Stomach smooth muscle (tissue), 2 donors: ENCODE data around the gene RGS16.

ENCODE experiments used
- H3K27ac ChIP-seq: one replicate; pipeline ENCODE4 v1.7.0; 2013; ENCODE audit warnings: mild to moderate bottlenecking, low read length, inconsistent platforms
- H3K27me3 ChIP-seq, 2 donors: one replicate each; pipeline ENCODE4 v1.7.0; 2013; ENCODE audit warnings: low read length in 2 of 2; ENCODE audit not compliant: insufficient read depth in 2 of 2, control insufficient read depth in 1 of 2
- H3K36me3 ChIP-seq, 2 donors: one replicate each; pipeline ENCODE4 v1.7.0; 2013; ENCODE audit warnings: low read length in 2 of 2; ENCODE audit not compliant: control insufficient read depth in 2 of 2, insufficient read depth in 2 of 2
- H3K4me1 ChIP-seq: one replicate; pipeline ENCODE4 v1.7.0; 2013; ENCODE audit warnings: low read length; ENCODE audit not compliant: control insufficient read depth, insufficient read depth
- H3K4me3 ChIP-seq, 2 donors: one replicate each; pipeline ENCODE4 v1.7.0; 2013; ENCODE audit warnings: low read length in 2 of 2
- H3K9ac ChIP-seq, 2 donors: one replicate each; pipeline ENCODE4 v1.7.0; 2013; ENCODE audit warnings: low read length in 2 of 2, mild to moderate bottlenecking in 1 of 2
- H3K9me3 ChIP-seq, 2 donors: one replicate each; pipeline ENCODE4 v1.7.0; 2013; ENCODE audit warnings: low read length in 2 of 2; ENCODE audit not compliant: control insufficient read depth in 2 of 2
- donor health status: healthy.
- donor health status: Pancreatic carcinoma.

The RGS16 gene

DNA sequence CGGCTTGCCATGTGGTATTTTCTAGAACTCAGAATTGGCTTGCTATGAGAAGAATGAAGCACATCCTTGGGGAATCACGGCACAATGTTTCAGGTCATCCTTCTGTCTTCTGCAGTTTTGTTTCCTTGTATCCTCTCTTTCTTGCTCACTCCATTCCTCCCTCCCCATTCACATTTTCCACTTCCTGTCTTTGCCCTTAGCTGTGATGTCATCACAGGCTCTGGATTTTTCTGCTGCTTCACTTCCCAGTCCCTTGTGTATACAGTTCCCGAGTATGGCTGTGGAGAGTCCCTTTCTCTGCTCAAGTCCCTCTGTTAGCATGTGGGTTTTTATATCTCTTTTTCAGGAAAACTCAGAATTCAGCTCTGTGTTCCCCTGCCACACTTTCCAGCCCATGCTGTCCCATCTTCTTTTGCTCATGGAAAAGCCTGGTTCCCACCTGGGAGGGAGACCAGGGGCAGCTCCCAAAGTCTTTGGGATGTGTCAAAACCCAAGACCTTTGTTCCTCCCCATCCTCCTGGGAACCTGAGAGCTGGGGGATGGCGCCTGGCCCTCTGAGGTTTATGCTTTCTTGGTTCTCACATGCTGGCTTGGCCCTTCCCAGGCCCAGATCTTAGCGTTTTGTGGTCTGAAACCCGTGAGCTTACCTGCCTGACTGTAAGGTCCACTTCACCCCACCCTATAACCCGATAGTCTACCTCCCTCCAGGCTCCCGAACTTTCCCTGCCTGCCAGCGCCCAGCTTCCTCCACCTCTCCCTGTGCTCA lies 4.8 kb upstream of the RGS16 start:
- H3K9me3 ChIP-seq, result no peaks in the 10 kb centered on the region
- no peaks in the 10 kb centered on the region for H3K27me3 ChIP-seq
- no peaks in the 10 kb centered on the region for H3K36me3 ChIP-seq
- H3K4me3 ChIP-seq, result no peak overlapping the region
- no peak overlapping the region for H3K9ac ChIP-seq
- no peak overlapping the region for H3K27ac ChIP-seq
- peaks cover 9% of the 10 kb centered on the region for H3K4me1 ChIP-seq

- Histone ChIP-seq H3K27ac (no peak overlapping the region), H3K36me3 (no peaks in the 10 kb centered on the region), H3K4me1 (peaks cover 14% of the 10 kb centered on the region), H3K27me3 (no peaks in the 10 kb centered on the region), H3K4me3 (no peak overlapping the region), H3K9me3 (no peaks in the 10 kb centered on the region), H3K9ac (no peak overlapping the region)
Observed at GRCh38 chr1:182608236-182608635, 4.0 kb upstream of the RGS16 start.

GRCh38 chr1:182607566-182607965 lies 3.4 kb upstream of the RGS16 start:
- H3K27ac ChIP-seq, result no peak overlapping the region
- H3K4me1 ChIP-seq, result peaks cover 18% of the 10 kb centered on the region
- no peaks in the 10 kb centered on the region for H3K36me3 ChIP-seq
- H3K9ac ChIP-seq, result no peak overlapping the region
- no peak overlapping the region for H3K4me3 ChIP-seq
- H3K9me3 ChIP-seq, result no peaks in the 10 kb centered on the region
- H3K27me3 ChIP-seq, result no peaks in the 10 kb centered on the region

GRCh38 chr1:182603646-182604174 lies 479 bp downstream of the RGS16 start:
- Histone ChIP-seq H3K27me3 (no peaks in the 10 kb centered on the region), H3K9me3 (no peaks in the 10 kb centered on the region), H3K4me3 (peak overlapping the region; percentile 71 to 82), H3K36me3 (peaks cover 0 to 2% of the 10 kb centered on the region in 2 donors), H3K27ac (peak overlapping the region; percentile 18), H3K4me1 (peaks cover 41% of the 10 kb centered on the region), H3K9ac (peak overlapping the region in 1 of 2 donors; percentile 60)

DNA sequence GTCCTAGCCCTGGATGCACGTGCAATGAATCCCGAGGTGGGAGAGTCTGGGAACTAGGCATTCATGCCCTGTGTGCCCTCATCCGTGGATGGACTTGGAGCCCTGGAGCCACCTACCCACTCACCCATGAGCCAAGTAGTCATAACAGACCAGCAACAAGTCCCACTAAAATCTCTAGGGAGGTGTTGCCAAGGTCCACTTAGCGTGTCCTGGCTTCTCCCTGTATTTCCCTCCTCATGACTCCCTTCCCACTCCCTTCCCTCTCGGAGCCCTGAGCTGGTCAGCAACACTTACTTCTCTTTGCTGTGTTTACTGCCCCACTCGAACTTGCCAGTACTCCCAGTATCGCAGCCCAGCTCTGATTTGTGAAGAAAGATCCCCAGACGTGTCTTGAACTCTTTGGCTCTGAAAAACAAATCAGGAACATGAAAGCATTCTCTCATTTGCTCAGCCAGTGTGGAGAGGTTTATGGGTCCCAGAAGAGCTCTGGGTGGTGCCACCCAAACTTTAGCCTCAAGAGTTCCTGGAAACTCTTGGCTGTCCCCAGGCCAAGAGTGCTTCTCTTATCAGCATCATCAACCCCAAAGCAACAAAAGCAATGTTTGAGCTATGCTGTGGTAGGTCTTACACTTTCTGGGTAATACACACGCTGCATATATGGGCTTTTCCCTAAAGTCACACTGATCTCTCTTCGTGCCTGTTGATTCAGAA lies 1.1 kb downstream of the RGS16 start:
- peaks cover 0 to 2% of the 10 kb centered on the region in 2 donors for H3K36me3 ChIP-seq
- no peak overlapping the region for H3K27ac ChIP-seq
- H3K9me3 ChIP-seq, result no peaks in the 10 kb centered on the region
- H3K4me1 ChIP-seq, result peaks cover 41% of the 10 kb centered on the region
- peak overlapping the region; percentile 71 to 82 for H3K4me3 ChIP-seq
- peak overlapping the region; percentile 0 to 3 for H3K9ac ChIP-seq
- H3K27me3 ChIP-seq, result no peaks in the 10 kb centered on the region

GRCh38 chr1:182601913-182602312 lies 2.3 kb downstream of the RGS16 start:
- Histone ChIP-seq H3K27ac (no peak overlapping the region), H3K27me3 (no peaks in the 10 kb centered on the region), H3K36me3 (peaks cover 0 to 2% of the 10 kb centered on the region in 2 donors), H3K4me3 (peak overlapping the region; percentile 26 to 82), H3K9ac (peak overlapping the region in 1 of 2 donors; percentile 51), H3K9me3 (no peaks in the 10 kb centered on the region), H3K4me1 (peaks cover 41% of the 10 kb centered on the region)

GRCh38 chr1:182601416-182601786 lies 2.8 kb downstream of the RGS16 start:
- Histone ChIP-seq H3K27me3 (no peaks in the 10 kb centered on the region), H3K4me3 (peak overlapping the region; percentile 26 to 29), H3K4me1 (peaks cover 41% of the 10 kb centered on the region), H3K9ac (peak overlapping the region in 1 of 2 donors; percentile 51), H3K9me3 (no peaks in the 10 kb centered on the region), H3K36me3 (peaks cover 0 to 2% of the 10 kb centered on the region in 2 donors), H3K27ac (no peak overlapping the region)

- H3K27me3 ChIP-seq, result no peaks in the 10 kb centered on the region
- H3K4me1 ChIP-seq, result peaks cover 42% of the 10 kb centered on the region
- no peak overlapping the region for H3K9ac ChIP-seq
- H3K36me3 ChIP-seq, result peaks cover 0 to 2% of the 10 kb centered on the region in 2 donors
- H3K4me3 ChIP-seq, result no peak overlapping the region
- no peaks in the 10 kb centered on the region for H3K9me3 ChIP-seq
- no peak overlapping the region for H3K27ac ChIP-seq
Observed at GRCh38 chr1:182600745-182601415, 3.3 kb downstream of the RGS16 start.

DNA sequence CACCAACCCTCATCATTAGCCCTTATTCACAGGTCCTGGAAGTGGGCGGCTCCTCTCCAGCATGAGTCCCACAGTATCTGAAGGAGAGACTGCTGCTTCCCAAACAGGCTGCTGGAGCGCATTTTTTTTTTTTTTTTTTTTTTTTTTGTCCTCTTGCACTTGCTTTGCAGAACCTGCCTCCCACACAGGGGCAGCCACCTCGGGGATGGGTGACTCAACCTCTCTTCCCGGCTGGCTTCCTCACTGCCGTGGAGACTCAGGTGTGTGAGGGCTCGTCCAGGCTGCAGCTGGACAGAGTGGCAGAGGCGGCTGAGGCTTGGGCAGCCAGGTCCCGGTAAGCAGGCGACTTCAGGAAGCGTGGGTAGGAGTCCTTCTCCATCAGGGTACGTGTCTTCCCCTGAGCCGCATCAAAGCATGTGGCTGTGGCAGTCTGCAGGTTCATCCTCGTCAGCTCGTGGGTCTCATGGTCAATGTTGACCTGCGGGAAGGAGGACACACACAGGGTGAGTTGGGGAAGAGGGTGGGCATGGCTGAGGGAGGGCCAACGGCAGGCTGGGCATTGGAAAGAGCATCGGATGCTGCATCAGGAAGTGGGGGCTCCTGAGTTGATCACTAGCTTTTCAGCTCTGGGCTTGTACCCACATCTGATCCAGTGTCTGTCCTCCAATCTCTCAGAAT lies 4.0 kb downstream of the RGS16 start:
- Histone ChIP-seq H3K9me3 (no peaks in the 10 kb centered on the region), H3K4me3 (no peak overlapping the region), H3K9ac (no peak overlapping the region), H3K36me3 (peaks cover 0 to 2% of the 10 kb centered on the region in 2 donors), H3K27me3 (no peaks in the 10 kb centered on the region), H3K27ac (no peak overlapping the region), H3K4me1 (peaks cover 45% of the 10 kb centered on the region)

GRCh38 chr1:182599339-182599738 lies 4.8 kb downstream of the RGS16 start:
- peaks cover 41% of the 10 kb centered on the region for H3K4me1 ChIP-seq
- H3K4me3 ChIP-seq, result no peak overlapping the region
- no peak overlapping the region for H3K9ac ChIP-seq
- no peak overlapping the region for H3K27ac ChIP-seq
- no peaks in the 10 kb centered on the region for H3K9me3 ChIP-seq
- H3K36me3 ChIP-seq, result peaks cover 0 to 2% of the 10 kb centered on the region in 2 donors
- no peaks in the 10 kb centered on the region for H3K27me3 ChIP-seq
